Panc1 (cell line): Measurements from ENCODE around the gene INSYN2B. TPM values are rescaled to one million over a fixed set of nuclear protein-coding genes. Genes with fewer than 3 reads are reported as not detected.

Source experiments
- ATAC-seq: fragments of 200-7000 bp; cut with Tn5 transposase; 2 replicates; pipeline ENCODE4 v1.9.1; 2020; ENCODE audit warnings: mild to moderate bottlenecking, moderate library complexity
- BruUV-seq: library from RNA; stranded (reverse); fragments of 400-500 nt; replicated peaks from 2 replicates; lab custom pipeline; 2021; lab: Mats Ljungman, UMichigan
- CTCF ChIA-PET: fragments of 300-600 bp; sonication (Branson Sonifier 250); formaldehyde crosslinking; loops from one replicate; lab custom pipeline; 2022; ENCODE audit warnings: antibody characterized with exemption; lab: Charles Lee
- POLR2A ChIA-PET: fragments of 300-600 bp; sonication (Branson Sonifier 250); formaldehyde crosslinking; loops from one replicate; lab custom pipeline; 2022; ENCODE audit warnings: antibody characterized with exemption; lab: Charles Lee
- DNase-seq: peaks from one replicate; pipeline ENCODE4 v3.0.0-alpha.2; 2010; ENCODE audit warnings: low read depth, low spot score
- H3K27ac ChIP-seq: 2 replicates; pipeline ENCODE4 v1.5.1; 2011; ENCODE audit warnings: mild to moderate bottlenecking, low read length, inconsistent platforms
- H3K27me3 ChIP-seq: fragments of 200-500 bp; sonication (Bioruptor generic); 2 replicates; pipeline ENCODE4 v1.6.0; 2014; ENCODE audit warnings: low read length, inconsistent platforms; ENCODE audit not compliant: control insufficient read depth, insufficient read depth
- H3K36me3 ChIP-seq: fragments of 200-500 bp; sonication (Bioruptor generic); 2 replicates; pipeline ENCODE4 v1.5.1; 2014; ENCODE audit warnings: inconsistent platforms, mild to moderate bottlenecking, low read length, moderate library complexity; ENCODE audit not compliant: control insufficient read depth, insufficient read depth
- H3K4me1 ChIP-seq: 2 replicates; pipeline ENCODE4 v1.5.1; 2011; ENCODE audit warnings: inconsistent platforms, mild to moderate bottlenecking, low read length, moderate library complexity; ENCODE audit not compliant: control insufficient read depth, insufficient read depth
- H3K4me3 ChIP-seq, 2 experiments: 2 replicates each; pipeline ENCODE4 v1.5.1; 2011 to 2012; ENCODE audit warnings: low read depth in 2 of 2, low read length in 2 of 2, mild to moderate bottlenecking in 2 of 2, inconsistent platforms in 1 of 2, moderate library complexity in 1 of 2
- H3K9me3 ChIP-seq: fragments of 200-500 bp; sonication (Bioruptor generic); 2 replicates; pipeline ENCODE4 v1.5.1; 2014; ENCODE audit warnings: low read depth, mild to moderate bottlenecking, inconsistent platforms, low read length, moderate library complexity; ENCODE audit not compliant: control insufficient read depth, insufficient read depth
- POLR2AphosphoS5 ChIP-seq: IDR thresholded peaks from 2 replicates; pipeline ENCODE4 v1.6.1; 2012; ENCODE audit warnings: mild to moderate bottlenecking, low read depth, low read length, moderate library complexity
- SIN3A ChIP-seq: IDR thresholded peaks from 2 replicates; pipeline ENCODE4 v1.6.1; 2012; ENCODE audit warnings: low read depth, mild to moderate bottlenecking, low read length, moderate library complexity, borderline replicate concordance; ENCODE audit not compliant: insufficient read depth
- TCF7L2 ChIP-seq: IDR thresholded peaks from 2 replicates; pipeline ENCODE4 v1.6.1; 2011; ENCODE audit warnings: mild to moderate bottlenecking, low read depth, low read length, inconsistent platforms
- in situ Hi-C: cut with HindIII; loops from 2 replicates; pipeline ENCODE4 v1.10.0; 2016; ENCODE audit warnings: low sequenced_read_pairs, low pct_unique_long_range_greater_than_20kb
- intact Hi-C: fragments of 100-400 bp; cut with micrococcal nuclease; formaldehyde crosslinking; loops from one replicate; pipeline ENCODE4 v1.10.0; 2022; ENCODE audit not compliant: unreplicated experiment
- total RNA-seq: library from RNA; stranded (reverse); gene quantifications from one replicate; pipeline ENCODE4 v1.2.1, GENCODE V29; 2021; ENCODE audit not compliant: unreplicated experiment
- TF ChIP-seq, protein P1 (sequence below), 2 experiments: IDR thresholded peaks; 2 replicates each; pipeline ENCODE4 v1.6.1; 2011 to 2012; ENCODE audit warnings: low read depth in 2 of 2, control low read depth in 1 of 2, low read length in 1 of 2, mild to moderate bottlenecking in 1 of 2, moderate library complexity in 1 of 2; ENCODE audit not compliant: insufficient read depth in 1 of 2
- TF ChIP-seq, protein P2 (sequence below): fragments of 450-650 bp; IDR thresholded peaks from 2 replicates; pipeline ENCODE4 v1.5.1; 2017; ENCODE audit warnings: mild to moderate bottlenecking

Gene INSYN2B
- total RNA-seq, 1 experiment from 2014 or later, result 0.28 TPM

GRCh38 chr5:170011751-170012150, 31.5 kb upstream of the INSYN2B start:
- ATAC-seq, result no peak
- CTCF ChIA-PET, result no interaction called here

DNA sequence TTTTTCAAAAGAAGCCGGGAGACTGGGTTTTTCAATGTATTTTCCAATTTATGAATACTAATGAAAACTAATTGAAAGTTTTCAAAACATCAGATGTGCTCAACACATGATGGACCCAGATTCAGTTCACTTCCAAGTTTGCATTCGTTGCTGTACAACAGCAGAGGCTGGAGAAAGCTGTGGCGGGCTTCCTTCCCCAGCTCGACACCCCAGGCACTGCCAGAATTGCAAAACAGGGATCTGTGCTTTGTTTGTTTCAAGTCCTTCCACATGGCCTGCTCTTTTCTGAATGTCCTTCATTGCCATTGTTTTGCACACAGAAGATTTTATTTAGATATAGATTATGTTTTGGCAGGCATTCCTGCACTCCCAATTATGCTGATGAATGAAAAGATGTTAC, 30.3 kb upstream of the INSYN2B start:
- no peaks in the 10 kb centered on the region for H3K9me3 ChIP-seq
- H3K27me3 ChIP-seq, result no peaks in the 10 kb centered on the region
- H3K4me3 ChIP-seq, result no peak overlapping the region
- in situ Hi-C loops, result no loop called here
- ATAC-seq, result no peak
- CTCF ChIA-PET, result interaction anchor here (0.6 kb wide), 1 partner anchor 256 kb away, joined by 5 read pairs; no protein-coding TSS in a partner anchor
- no peaks in the 10 kb centered on the region for H3K4me1 ChIP-seq
- H3K27ac ChIP-seq, result no peak overlapping the region
- POLR2A ChIA-PET, result no interaction called here
- no TSS peak for BruUV-seq
- DNase-seq, result no peak
- intact Hi-C loops, result no loop called here
- H3K36me3 ChIP-seq, result no peaks in the 10 kb centered on the region
- TF ChIP-seq, protein P1, sequence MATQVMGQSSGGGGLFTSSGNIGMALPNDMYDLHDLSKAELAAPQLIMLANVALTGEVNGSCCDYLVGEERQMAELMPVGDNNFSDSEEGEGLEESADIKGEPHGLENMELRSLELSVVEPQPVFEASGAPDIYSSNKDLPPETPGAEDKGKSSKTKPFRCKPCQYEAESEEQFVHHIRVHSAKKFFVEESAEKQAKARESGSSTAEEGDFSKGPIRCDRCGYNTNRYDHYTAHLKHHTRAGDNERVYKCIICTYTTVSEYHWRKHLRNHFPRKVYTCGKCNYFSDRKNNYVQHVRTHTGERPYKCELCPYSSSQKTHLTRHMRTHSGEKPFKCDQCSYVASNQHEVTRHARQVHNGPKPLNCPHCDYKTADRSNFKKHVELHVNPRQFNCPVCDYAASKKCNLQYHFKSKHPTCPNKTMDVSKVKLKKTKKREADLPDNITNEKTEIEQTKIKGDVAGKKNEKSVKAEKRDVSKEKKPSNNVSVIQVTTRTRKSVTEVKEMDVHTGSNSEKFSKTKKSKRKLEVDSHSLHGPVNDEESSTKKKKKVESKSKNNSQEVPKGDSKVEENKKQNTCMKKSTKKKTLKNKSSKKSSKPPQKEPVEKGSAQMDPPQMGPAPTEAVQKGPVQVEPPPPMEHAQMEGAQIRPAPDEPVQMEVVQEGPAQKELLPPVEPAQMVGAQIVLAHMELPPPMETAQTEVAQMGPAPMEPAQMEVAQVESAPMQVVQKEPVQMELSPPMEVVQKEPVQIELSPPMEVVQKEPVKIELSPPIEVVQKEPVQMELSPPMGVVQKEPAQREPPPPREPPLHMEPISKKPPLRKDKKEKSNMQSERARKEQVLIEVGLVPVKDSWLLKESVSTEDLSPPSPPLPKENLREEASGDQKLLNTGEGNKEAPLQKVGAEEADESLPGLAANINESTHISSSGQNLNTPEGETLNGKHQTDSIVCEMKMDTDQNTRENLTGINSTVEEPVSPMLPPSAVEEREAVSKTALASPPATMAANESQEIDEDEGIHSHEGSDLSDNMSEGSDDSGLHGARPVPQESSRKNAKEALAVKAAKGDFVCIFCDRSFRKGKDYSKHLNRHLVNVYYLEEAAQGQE (IDR thresholded peaks at IDR 0.05; ENCODE audit: insufficient read depth in 1 of 2, low read depth in 2 of 2, low read length in 1 of 2), result no peak

More at GRCh38 chr5:170011751-170012150, 31.5 kb upstream of the INSYN2B start:
- Histone ChIP-seq H3K27me3 (no peaks in the 10 kb centered on the region), H3K4me1 (no peaks in the 10 kb centered on the region), H3K36me3 (no peaks in the 10 kb centered on the region), H3K4me3 (no peak overlapping the region), H3K9me3 (no peaks in the 10 kb centered on the region), H3K27ac (no peak overlapping the region)
- intact Hi-C loops, result no loop called here
- no peak for TF ChIP-seq TCF7L2
- TF ChIP-seq, protein P2, sequence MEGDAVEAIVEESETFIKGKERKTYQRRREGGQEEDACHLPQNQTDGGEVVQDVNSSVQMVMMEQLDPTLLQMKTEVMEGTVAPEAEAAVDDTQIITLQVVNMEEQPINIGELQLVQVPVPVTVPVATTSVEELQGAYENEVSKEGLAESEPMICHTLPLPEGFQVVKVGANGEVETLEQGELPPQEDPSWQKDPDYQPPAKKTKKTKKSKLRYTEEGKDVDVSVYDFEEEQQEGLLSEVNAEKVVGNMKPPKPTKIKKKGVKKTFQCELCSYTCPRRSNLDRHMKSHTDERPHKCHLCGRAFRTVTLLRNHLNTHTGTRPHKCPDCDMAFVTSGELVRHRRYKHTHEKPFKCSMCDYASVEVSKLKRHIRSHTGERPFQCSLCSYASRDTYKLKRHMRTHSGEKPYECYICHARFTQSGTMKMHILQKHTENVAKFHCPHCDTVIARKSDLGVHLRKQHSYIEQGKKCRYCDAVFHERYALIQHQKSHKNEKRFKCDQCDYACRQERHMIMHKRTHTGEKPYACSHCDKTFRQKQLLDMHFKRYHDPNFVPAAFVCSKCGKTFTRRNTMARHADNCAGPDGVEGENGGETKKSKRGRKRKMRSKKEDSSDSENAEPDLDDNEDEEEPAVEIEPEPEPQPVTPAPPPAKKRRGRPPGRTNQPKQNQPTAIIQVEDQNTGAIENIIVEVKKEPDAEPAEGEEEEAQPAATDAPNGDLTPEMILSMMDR, result no peak
- TF ChIP-seq SIN3A, result no peak
- in situ Hi-C loops, result no loop called here
- POLR2A ChIA-PET, result interaction anchor here (0.6 kb wide), 1 partner anchor 322 kb away, joined by 3 read pairs; no protein-coding TSS in a partner anchor
- DNase-seq, result no peak
- no TSS peak for BruUV-seq

DNA sequence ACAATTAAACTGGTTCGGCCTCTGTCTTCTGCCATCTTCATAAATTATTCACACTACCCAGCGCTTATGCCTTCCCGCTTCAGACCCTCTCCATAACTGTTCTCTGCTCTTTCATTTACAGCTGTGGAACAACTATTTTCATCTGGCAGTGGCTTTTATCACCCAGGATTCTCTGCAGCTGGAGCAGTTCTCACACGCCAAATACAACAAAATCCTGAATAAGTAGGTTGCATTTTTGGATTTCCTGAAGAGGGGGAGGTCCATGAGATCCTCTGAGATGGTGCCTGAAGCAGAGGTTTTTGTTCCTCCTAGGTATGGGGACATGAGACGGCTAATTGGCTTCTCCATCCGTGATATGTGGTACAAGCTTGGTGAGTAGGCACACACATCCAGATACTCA, 28.1 kb upstream of the INSYN2B start:
- ChIA-PET CTCF (no interaction called here), POLR2A (no interaction called here)
- no peak for TF ChIP-seq POLR2AphosphoS5
- TF ChIP-seq, protein P1 (IDR thresholded peaks at IDR 0.05; ENCODE audit: insufficient read depth in 1 of 2, low read depth in 2 of 2, low read length in 1 of 2), result no peak
- TF ChIP-seq SIN3A, result no peak
- TF ChIP-seq, protein P2, result no peak
- no peak for TF ChIP-seq TCF7L2
- ATAC-seq, result no peak
- Histone ChIP-seq H3K9me3 (no peaks in the 10 kb centered on the region), H3K36me3 (no peaks in the 10 kb centered on the region), H3K27me3 (no peaks in the 10 kb centered on the region), H3K27ac (no peak overlapping the region), H3K4me1 (no peaks in the 10 kb centered on the region), H3K4me3 (no peak overlapping the region)
- BruUV-seq, result no TSS peak
- DNase-seq, result no peak
- in situ Hi-C loops (no loop called here), intact Hi-C loops (no loop called here)
